Suppressor macrophage treated with lipopolysaccharide for 1 hour (primary cell): ENCODE measurements around the gene OARD1.
"Not testable (repeated sequence)": the region's sequence is repeated elsewhere in the genome, so short reads cannot be mapped to it uniquely, and the experiment has no call there.

Experiments used
- DNase-seq, 3 donors: peaks; one replicate each; pipeline ENCODE4 v3.0.0-alpha.2; 2020 to 2022

The OARD1 gene

GRCh38 chr6:41025966-41026530 lies 46.1 kb downstream of the OARD1 start:
- no peak for DNase-seq

- DNase-seq = no peak
Observed at GRCh38 chr6:41023114-41023513, 49.0 kb downstream of the OARD1 start.

GRCh38 chr6:41022294-41022693 lies 49.9 kb downstream of the OARD1 start:
- DNase-seq = no peak

- peak in 1 of 3 donors; percentile 9 for DNase-seq
Observed at GRCh38 chr6:41021832-41022231, 50.3 kb downstream of the OARD1 start.

- DNase-seq = no peak
Observed at GRCh38 chr6:41017663-41018062, 54.5 kb downstream of the OARD1 start.

- DNase-seq = not testable (repeated sequence)
Observed at GRCh38 chr6:41015860-41016259, 56.3 kb downstream of the OARD1 start.

- DNase-seq = no peak
Observed at GRCh38 chr6:41014780-41015179, 57.4 kb downstream of the OARD1 start.
